Diencephalon (tissue), 1 donor: ENCODE measurements around the gene CCDC7. TPM values are rescaled to one million over a fixed set of nuclear protein-coding genes. Genes with fewer than 3 reads are reported as not detected.

Source experiments
- total RNA-seq: library from RNA; depleted of rRNA; stranded (reverse); fragments of >200 nt; gene quantifications from one replicate; pipeline ENCODE4 v1.2.3, GENCODE V29; 2014

The CCDC7 gene
- total RNA-seq: 170 TPM

GRCh38 chr10:32445740-32446535 is at the start of gene CCDC7:
Gene CCDC7, plus strand, starts transcription at chr10:32446140. Its CDS starts 5,503 bp downstream, at chr10:32451643.

Other genes with a start within 250 kb of the CCDC7 start
- gene EPC1, start 99.0 kb upstream of the CCDC7 start, total RNA-seq: 80.5 TPM